ENCODE results near the gene PRR4.

PRR4 gene

GRCh38 chr12:10811883-10812536 lies 37.3 kb downstream of the PRR4 start:
- no peak for TF ChIP-seq Cebpa-rat (IDR thresholded peaks at IDR 0.05)
- no peaks in the 10 kb centered on the region for H4K20me1 ChIP-seq
- no peak overlapping the region for H3K27ac ChIP-seq
- H3K4me3 ChIP-seq: no peak overlapping the region
- H3K9me3 ChIP-seq (replicated peaks in 1 of 11): no peaks in the 10 kb centered on the region; a peak in 1 of 22 replicates
- H3K4me1 ChIP-seq: no peaks in the 10 kb centered on the region
- H3K27me3 ChIP-seq: no peaks in the 10 kb centered on the region
- no peak overlapping the region for H3K4me2 ChIP-seq
- H3K9ac ChIP-seq: no peak overlapping the region
- no peaks in the 10 kb centered on the region for H3K36me3 ChIP-seq

GRCh38 chr12:10810068-10810467 lies 39.2 kb downstream of the PRR4 start, which contains the start of gene TAS2R9:
TSS of gene TAS2R9 (minus strand) at chr12:10810168. CDS start at chr12:10810075, 93 bp downstream.
- Histone ChIP-seq H3K4me2 (no peak within 1 kb of the TSS), H4K20me1 (no peaks in the 10 kb centered on the region), H3K4me3 (no peak within 1 kb of the TSS), H3K36me3 (no peaks in the 10 kb centered on the region), H3K9me3 (replicated peaks in 1 of 11) (no peaks in the 10 kb centered on the region), H3K9ac (no peak within 1 kb of the TSS), H3K27ac (no peak within 1 kb of the TSS), H3K4me1 (no peaks in the 10 kb centered on the region), H3K27me3 (no peaks in the 10 kb centered on the region)
- TF ChIP-seq Cebpa-rat (IDR thresholded peaks at IDR 0.05): no peak

- Histone ChIP-seq H4K20me1 (no peaks in the 10 kb centered on the region), H3K4me3 (no peak within 1 kb of the TSS), H3K4me1 (no peaks in the 10 kb centered on the region), H3K27ac (no peak within 1 kb of the TSS), H3K9ac (no peak within 1 kb of the TSS), H3K9me3 (replicated peaks in 1 of 11) (no peaks in the 10 kb centered on the region), H3K27me3 (no peaks in the 10 kb centered on the region), H3K4me2 (no peak within 1 kb of the TSS), H3K36me3 (no peaks in the 10 kb centered on the region)
- no peak for TF ChIP-seq Cebpa-rat (IDR thresholded peaks at IDR 0.05)
Measured at GRCh38 chr12:10807186-10807585, 42.1 kb downstream of the PRR4 start, which contains the start of gene TAS2R8. TSS of gene TAS2R8 (minus strand) at chr12:10807286. CDS start at chr12:10806980, 306 bp downstream.

- H3K9me3 ChIP-seq (replicated peaks in 1 of 11): no peaks in the 10 kb centered on the region
- H3K4me1 ChIP-seq: no peaks in the 10 kb centered on the region
- no peaks in the 10 kb centered on the region for H3K36me3 ChIP-seq
- H3K9ac ChIP-seq: no peak within 1 kb of the TSS
- H3K4me2 ChIP-seq: no peak within 1 kb of the TSS
- no peaks in the 10 kb centered on the region for H3K27me3 ChIP-seq
- no peak for TF ChIP-seq Cebpa-rat (IDR thresholded peaks at IDR 0.05)
- no peaks in the 10 kb centered on the region for H4K20me1 ChIP-seq
- H3K27ac ChIP-seq: no peak within 1 kb of the TSS
- no peak within 1 kb of the TSS for H3K4me3 ChIP-seq
Measured at GRCh38 chr12:10802587-10802986, 46.7 kb downstream of the PRR4 start, which contains the start of gene TAS2R7. TSS of gene TAS2R7 (minus strand) at chr12:10802627. CDS start at chr12:10802570, 57 bp downstream.

DNA sequence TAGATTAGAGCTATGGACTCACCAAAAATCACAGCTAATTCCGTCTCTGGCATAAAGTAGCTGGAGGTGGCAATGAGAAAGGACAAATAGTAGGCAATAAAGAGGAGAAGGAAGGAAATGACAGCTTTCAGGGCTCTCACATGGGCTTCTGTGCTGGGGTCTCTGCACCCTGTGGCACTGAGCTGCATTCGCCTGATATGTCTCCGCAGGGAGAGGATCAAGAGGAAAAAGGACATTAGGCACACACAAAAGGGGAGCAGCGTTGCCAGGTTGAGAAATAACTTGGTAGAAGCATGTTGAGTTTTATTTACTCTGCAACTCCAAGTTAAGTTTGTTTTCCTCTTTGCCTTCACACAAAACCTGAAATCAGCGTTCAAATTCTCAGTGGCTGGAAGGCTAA lies 47.5 kb downstream of the PRR4 start:
- Histone ChIP-seq H4K20me1 (no peaks in the 10 kb centered on the region), H3K9me3 (replicated peaks in 1 of 11) (no peaks in the 10 kb centered on the region), H3K4me3 (no peak overlapping the region), H3K9ac (no peak overlapping the region), H3K4me1 (no peaks in the 10 kb centered on the region), H3K36me3 (no peaks in the 10 kb centered on the region), H3K27me3 (no peaks in the 10 kb centered on the region), H3K27ac (no peak overlapping the region), H3K4me2 (no peak overlapping the region)
- no peak for TF ChIP-seq Cebpa-rat (IDR thresholded peaks at IDR 0.05)

All from BLaER1 treated with 17β-estradiol and CSF1 and Interleukin-3, amounts not matched to agents 10 nM and 100 nM (cell line).